LNCAP (cell line): ENCODE measurements around the gene GPR176.

Experiments
- CTCF ChIP-seq: fragments of 450-650 bp; IDR thresholded peaks from 2 replicates; pipeline ENCODE4 v1.5.1; 2017; ENCODE audit warnings: mild to moderate bottlenecking

GPR176 gene

GRCh38 chr15:39921274-39921638, 1.2 kb upstream of the GPR176 start:
- no peak for TF ChIP-seq CTCF

- TF ChIP-seq CTCF, result no peak
These were observed 626 bp upstream of the GPR176 start for GRCh38 chr15:39920510-39921273.

GRCh38 chr15:39919411-39919747, 687 bp downstream of the GPR176 start:
- no peak for TF ChIP-seq CTCF

- no peak for TF ChIP-seq CTCF
These were observed 1.2 kb downstream of the GPR176 start for GRCh38 chr15:39918688-39919385.

- no peak for TF ChIP-seq CTCF
These were observed 5.1 kb downstream of the GPR176 start for GRCh38 chr15:39914977-39915376.

GRCh38 chr15:39909007-39909406, 11.1 kb downstream of the GPR176 start:
- TF ChIP-seq CTCF, result no peak

GRCh38 chr15:39908186-39908585, 11.9 kb downstream of the GPR176 start:
- no peak for TF ChIP-seq CTCF
